Measurements from ENCODE around the gene PHF1. TPM values are rescaled to one million over a fixed set of nuclear protein-coding genes. Genes with fewer than 3 reads are reported as not detected.
"Not testable (repeated sequence)": the region's sequence is repeated elsewhere in the genome, so short reads cannot be mapped to it uniquely, and the experiment has no call there.

PHF1 gene
- polyA plus RNA-seq (ENCODE audit: insufficient read length in 4 of 4) = 10 to 100 TPM; 59.1 to 87.0 (median 75.9) TPM

DNA sequence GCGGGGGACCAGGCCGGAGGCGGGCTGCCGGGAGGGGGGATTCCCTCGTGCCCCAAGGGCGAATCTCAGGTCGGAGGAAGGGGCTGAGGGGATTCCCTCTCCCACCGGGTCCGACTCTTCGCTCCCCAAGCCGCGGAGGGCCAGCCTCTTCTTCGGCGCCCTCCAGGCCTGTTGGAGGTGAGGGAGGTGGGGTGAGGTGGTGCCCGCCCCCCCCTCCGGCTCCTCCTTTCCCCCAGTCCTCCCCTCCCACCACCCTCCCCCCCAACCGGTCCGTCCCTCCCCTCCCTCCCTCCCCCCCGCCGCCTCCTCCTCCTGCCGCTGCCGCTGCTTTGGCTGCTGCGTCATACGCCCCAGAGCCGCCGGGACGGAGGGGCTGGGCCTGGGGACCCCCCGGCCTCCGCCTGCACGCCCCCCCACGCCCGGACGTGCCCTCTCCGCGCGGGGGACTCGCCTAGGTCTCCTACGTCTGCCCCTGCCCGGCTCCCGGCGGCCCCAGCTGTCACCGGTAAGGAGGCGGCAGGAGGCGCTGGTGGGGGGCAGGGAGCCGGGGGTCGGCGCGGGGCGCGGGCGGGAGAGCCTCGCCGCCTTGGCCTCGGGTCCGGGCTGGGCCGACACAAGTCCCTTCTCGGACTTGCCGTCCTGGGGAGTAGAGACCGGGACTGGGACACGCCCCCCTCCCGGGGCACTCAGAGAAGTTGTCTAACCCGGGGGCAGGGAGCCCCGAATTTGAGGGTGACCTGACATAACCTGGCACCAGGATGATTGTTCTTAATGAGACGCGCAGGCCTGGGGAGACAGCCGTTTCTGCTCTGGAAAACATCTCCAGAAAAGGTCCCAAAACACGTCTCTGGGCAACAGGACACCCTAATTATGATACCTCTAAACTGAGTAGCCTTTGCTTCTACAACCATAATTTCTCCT is at the start of gene PHF1:
PHF1 (plus strand) TSS at position 304 of the 921 bp plus-strand sequence. CDS start 1,250 bp downstream, outside the sequence.
- DNase-seq (ENCODE audit: low read depth in 4 of 4, low spot score in 2 of 4) = no peak

DNA sequence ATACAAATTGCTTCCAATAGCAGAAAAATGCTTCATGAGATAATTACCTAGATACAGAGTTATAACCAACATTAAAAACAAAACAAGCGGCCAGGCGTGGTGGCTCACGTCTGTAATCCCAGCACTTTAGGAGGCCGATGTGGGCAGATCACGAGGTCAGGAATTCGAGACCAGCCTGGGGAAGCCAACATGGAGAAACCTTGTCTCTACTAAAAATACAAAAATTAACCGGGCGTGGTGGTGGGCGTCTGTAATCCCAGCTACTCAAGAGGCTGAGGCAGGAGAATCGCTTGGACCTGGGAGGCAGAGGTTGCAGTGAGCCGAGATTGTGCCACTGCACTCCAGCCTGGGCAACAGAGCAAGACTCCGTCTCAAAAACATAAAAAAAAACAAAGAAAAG is 47.3 kb upstream of the PHF1 start:
- DNase-seq (ENCODE audit: low read depth in 4 of 4, low spot score in 2 of 4) = not testable (repeated sequence)

DNA sequence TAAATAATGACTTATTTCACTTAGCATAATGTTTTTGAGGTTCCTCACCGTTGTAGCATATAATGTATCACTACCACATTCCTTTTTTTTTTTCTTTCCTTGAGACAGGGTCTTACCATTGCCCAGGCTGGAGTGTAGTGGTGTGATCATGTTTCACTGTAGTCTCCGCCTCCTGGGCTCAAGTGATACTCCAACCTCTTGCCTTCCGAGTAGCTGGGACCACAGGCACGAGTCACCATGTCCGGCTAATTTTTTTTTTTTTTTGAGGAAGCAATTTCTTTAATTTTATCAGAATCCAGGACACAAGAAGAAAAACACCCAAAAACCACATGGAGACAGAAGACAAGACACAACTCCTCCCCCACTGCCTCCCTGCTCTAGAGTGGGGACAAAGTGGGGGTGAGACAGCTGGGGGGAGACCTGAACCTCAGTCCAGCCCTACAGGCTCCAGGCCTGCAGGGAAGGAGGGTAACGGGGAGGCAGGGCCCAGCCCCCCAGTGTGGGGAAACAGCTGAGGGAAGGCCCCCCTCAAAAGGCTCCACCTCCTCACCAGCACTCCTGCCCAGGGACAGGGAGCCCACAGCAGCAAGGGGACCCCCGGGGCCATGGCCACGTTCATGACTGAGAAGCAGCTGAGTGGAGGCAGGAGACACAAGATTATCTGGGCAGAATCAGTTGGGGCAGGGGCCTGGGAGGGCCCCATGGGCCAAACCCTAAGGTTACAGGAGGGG is 46.2 kb upstream of the PHF1 start:
- peak in 2 of 4 donors; percentile 50 to 65 for DNase-seq (ENCODE audit: low read depth in 4 of 4, low spot score in 2 of 4)

DNA sequence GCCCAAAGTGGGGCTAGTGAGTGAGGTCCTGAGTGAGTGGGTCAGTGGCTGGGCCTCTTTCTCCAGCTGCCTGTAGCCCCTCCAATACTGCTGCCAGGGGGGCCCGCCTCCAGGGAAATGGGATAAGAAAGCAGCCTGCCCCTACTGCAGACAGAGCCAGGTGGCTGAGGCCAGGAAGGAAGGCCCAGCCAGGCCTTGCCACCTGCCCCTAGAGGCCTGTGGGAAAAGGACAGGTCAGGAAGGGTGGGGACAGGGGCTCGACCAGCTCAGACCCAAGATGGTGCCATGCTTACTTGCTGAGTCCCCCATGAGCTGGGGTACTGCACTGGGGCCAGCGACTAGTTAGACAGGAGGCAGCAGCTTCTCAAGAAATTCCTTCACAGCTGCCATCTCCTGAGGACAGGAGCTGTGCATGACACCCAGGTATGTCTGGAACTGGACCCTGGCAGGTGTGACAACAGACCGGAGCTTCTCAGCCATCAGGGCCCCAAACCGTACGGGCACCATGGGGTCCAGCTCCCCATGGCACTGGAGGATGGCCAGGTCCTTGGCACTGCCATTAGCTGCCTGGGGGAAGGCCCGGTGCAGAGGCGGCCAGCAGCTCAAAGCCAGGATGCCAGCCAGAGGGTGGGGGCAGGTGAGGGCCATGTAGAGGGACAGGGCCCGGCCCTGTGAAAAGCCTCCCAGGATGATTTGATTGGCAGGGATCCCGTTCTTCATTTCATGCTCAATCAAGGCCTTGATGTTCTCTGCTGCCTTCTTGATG is 45.4 kb upstream of the PHF1 start:
- DNase-seq (ENCODE audit: low read depth in 4 of 4, low spot score in 2 of 4) = not testable (repeated sequence)

GRCh38 chr6:33367009-33367714 is 43.7 kb upstream of the PHF1 start:
- no peak for DNase-seq (ENCODE audit: low read depth in 4 of 4, low spot score in 2 of 4)

DNA sequence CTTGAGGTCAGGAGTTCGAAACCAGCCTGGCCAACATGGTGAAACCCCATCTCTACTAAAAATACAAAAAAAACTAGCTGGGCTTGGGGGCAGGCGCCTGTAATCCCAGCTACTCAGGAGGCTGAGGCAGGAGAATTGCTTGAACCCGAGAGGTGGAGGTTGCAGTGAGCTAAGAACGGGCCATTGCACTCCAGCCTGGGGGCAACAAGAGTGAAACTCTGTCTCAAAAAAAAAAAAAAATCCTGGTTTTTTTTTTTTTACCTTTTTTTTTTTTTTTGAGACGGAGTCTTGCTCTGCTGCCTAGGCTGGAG is 43.1 kb upstream of the PHF1 start:
- DNase-seq (ENCODE audit: low read depth in 4 of 4, low spot score in 2 of 4) = not testable (repeated sequence)

DNA sequence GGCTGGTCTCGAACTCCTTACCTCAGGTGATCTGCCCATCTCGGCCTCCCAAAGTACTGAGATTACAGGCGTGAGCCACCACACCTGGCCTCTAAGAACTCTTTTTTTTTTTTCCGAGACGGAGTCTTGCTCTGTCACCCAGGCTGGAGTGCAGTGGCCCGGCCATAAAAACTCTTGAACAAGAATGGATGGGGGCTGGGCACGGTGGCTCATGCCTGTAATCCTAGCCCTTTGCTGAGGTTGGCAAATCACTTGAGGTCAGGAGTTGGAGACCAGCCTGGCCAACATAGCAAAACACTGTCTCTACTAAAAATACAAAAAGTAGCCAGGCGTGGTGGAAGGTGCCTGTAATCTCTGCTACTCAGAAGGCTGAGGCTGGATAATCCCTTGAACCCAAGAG is 38.9 kb upstream of the PHF1 start:
- DNase-seq (ENCODE audit: low read depth in 4 of 4, low spot score in 2 of 4) = not testable (repeated sequence)

GRCh38 chr6:33372526-33373123 is 38.2 kb upstream of the PHF1 start:
- no peak for DNase-seq (ENCODE audit: low read depth in 4 of 4, low spot score in 2 of 4)

- no peak for DNase-seq (ENCODE audit: low read depth in 4 of 4, low spot score in 2 of 4)
These were observed 36.6 kb upstream of the PHF1 start for GRCh38 chr6:33373960-33374910.

GRCh38 chr6:33375143-33375671 is 35.6 kb upstream of the PHF1 start:
- peak in 1 of 4 donors; percentile 48 for DNase-seq (ENCODE audit: low read depth in 4 of 4, low spot score in 2 of 4)

GRCh38 chr6:33377171-33377570 is 33.6 kb upstream of the PHF1 start:
- no peak for DNase-seq (ENCODE audit: low read depth in 4 of 4, low spot score in 2 of 4)

GRCh38 chr6:33379184-33379583 is 31.6 kb upstream of the PHF1 start:
- DNase-seq (ENCODE audit: low read depth in 4 of 4, low spot score in 2 of 4) = not testable (repeated sequence)

DNA sequence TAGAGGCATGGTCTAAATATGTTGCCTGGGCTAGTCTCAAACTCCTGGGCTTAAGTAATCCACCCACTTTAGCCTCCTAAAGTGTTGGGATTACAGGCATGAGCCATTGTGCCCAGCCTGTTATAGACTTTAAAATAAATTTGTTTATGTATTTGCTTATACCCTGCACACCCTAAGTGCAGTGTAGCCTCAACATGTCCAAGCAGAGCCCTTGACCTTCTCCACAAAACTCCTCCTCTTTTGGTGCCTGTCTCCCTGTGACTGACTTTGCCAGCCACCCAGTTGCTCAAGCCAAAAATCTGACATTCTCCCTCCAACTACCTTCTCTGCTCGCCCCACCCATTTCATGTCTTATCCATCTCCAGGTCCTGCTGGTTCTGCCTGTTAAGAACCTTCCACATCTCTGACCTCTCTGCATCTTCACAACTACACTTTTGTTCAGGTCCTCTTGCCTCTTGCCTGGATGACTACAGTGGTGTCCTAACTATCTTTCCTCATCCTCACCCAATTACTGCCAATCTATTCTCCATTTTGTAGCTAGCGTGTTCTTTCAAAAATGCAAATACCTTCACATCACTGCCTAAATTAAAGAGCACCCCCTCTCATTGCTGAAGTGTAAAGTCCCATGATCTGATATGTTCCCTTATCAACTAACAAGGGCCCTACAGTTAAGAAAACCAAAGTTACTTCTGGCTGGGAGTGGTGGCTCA is 30.4 kb upstream of the PHF1 start:
- DNase-seq (ENCODE audit: low read depth in 4 of 4, low spot score in 2 of 4) = no peak

GRCh38 chr6:33383427-33384185 is 27.2 kb upstream of the PHF1 start:
- no peak for DNase-seq (ENCODE audit: low read depth in 4 of 4, low spot score in 2 of 4)

DNA sequence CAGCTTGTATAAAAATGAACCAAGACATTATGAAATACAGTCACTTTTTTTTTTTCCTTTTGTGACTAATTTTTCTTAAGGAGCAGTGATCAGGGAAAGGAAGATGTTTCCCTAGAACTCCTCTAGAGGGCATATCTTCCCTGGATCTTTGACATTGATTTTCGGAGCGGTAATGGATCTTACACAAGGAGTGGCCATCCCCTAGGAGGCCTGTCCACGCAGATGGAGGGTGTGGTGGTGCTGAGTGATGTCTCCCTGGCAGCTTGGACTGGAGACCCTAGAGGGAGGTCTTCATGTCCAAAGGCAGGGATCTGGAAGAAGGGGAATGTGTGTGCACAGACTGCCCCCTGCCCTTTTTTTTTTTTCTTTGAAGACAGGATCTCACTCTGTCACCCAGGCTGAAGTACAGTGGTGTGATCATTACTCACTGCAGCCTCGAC is 26.2 kb upstream of the PHF1 start:
- DNase-seq (ENCODE audit: low read depth in 4 of 4, low spot score in 2 of 4) = no peak

DNA sequence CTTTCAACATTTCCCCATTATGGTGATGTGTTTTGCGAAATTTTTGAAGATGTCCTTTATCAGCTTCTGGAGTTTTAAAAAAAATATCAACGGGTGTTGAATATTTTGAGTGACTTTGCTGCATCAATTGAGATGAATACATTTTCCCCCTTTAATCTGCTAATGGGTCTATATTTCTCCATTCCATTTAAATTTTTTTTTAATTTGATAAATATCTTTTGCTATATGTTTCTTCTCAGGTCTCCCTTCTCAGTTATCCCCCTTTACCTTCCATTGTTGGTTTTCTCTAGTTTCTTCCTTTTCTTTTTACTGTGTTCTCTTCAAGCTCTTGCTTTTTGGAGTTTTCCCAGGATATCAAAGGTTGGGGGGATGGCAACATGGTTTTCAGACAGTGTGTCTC is 20.6 kb upstream of the PHF1 start:
- no peak for DNase-seq (ENCODE audit: low read depth in 4 of 4, low spot score in 2 of 4)

DNA sequence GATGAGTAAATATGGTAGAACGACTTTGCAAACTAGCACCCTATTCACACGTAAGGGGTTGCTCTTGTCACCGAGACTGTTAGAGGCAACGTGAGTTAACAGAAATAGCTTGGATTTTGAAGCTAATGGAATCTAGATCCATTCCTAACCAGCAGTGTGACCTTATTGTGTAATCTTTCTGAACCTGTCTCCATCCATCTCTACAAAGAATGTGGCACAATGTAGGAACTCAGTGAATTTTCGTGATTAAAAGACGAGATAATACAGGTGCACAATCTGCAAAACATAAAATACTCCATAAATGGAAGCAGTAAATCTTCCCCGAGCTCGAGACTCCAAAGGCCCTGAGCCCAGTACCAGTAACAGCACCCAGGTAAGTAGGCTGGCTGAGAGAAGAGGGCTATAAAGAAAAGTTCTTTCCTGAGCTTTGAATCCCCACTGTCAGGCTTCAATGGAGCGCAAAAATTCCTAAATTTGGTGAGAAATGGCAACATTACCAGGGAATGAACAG is 20.0 kb upstream of the PHF1 start:
- DNase-seq (ENCODE audit: low read depth in 4 of 4, low spot score in 2 of 4) = no peak

All from left renal cortex interstitium (tissue), 4 donors.